Smooth muscle cell of the coronary artery (primary cell): ENCODE data around the gene DHRS2. TPM values are rescaled to one million over a fixed set of nuclear protein-coding genes. Genes with fewer than 3 reads are reported as not detected.

Source experiments
- total RNA-seq: library from RNA; depleted of rRNA; stranded (reverse); fragments of >200 nt; gene quantifications from 2 replicates; pipeline ENCODE4 v1.2.3, GENCODE V29; 2014; ENCODE audit warnings: low replicate concordance

Gene DHRS2, protein sequence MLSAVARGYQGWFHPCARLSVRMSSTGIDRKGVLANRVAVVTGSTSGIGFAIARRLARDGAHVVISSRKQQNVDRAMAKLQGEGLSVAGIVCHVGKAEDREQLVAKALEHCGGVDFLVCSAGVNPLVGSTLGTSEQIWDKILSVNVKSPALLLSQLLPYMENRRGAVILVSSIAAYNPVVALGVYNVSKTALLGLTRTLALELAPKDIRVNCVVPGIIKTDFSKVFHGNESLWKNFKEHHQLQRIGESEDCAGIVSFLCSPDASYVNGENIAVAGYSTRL
- total RNA-seq, result 0.08 and 0.12 TPM in 2 replicates

DNA sequence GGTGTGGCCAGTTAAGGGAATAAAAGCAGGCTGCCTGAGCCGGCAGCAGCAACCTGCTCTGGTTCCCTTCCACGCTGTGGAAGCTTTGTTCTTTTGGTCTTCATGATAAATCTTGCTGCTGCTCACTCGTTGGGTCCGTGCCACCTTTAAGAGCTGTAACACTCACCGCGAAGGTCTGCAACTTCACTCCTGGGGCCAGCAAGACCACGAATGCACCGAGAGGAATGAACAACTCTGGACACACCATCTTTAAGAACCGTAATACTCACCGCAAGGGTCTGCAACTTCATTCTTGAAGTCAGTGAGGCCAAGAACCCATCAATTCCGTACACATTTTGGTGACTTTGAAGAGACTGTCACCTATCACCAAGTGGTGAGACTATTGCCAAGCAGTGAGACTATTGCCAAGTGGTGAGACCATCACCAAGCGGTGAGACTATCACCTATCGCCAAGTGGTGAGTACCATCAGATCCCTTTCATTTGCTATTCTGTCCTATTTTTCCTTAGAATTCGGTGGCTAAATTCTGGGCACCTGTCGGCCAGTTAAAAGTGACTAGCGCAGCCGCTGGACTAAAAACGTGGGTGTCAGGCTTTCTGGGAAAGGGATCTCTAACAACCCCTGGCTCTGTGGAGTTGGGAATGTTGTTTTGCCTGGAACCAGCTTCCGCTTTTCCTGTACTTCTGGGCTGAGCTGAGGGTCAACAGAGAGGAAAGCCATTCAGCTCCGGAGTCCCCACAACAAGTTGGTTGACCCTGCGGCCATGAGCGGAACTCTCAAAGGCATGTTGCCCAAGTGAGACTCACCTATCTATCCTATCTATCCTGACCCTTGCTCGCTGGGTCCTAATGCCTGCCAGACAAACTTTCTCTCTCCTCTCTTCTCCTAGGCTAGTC is at the start of gene DHRS2:
Gene DHRS2, plus strand, starts transcription at position 48 of the 895 bp plus-strand sequence. CDS start 2,501 bp downstream, outside the sequence.

Other genes starting within 250 kb of the DHRS2 start
- under 0.01 TPM in 1 of 2 replicates, not detected in the other for gene MYH6, start 228.1 kb upstream of the DHRS2 start, total RNA-seq
- 1.1 TPM in 1 of 2 replicates, not detected in the other for gene MYH7, start 200.7 kb upstream of the DHRS2 start, total RNA-seq
- gene NGDN, start 166.7 kb upstream of the DHRS2 start, total RNA-seq, result 39.4 and 57.1 TPM in 2 replicates
- gene ZFHX2, start 84.6 kb upstream of the DHRS2 start, total RNA-seq, result 0.08 and 0.35 TPM in 2 replicates
- 10.6 and 22.3 TPM in 2 replicates for gene THTPA, start 80.1 kb upstream of the DHRS2 start, total RNA-seq
- 6.5 and 7.7 TPM in 2 replicates for gene AP1G2, start 68.6 kb upstream of the DHRS2 start, total RNA-seq
- not detected in 2 replicates for gene JPH4, start 57.6 kb upstream of the DHRS2 start, total RNA-seq